ENCODE measurements around the gene CUL3. TPM values are rescaled to one million over a fixed set of nuclear protein-coding genes. Genes with fewer than 3 reads are reported as not detected.

The CUL3 gene
- total and polyA plus RNA-seq, 10 of the 15 experiments (the other 5 are each of a cell fraction or from before 2014, with no cell fraction given): 22.0 to 95.4 (median 53.4) TPM

GRCh38 chr2:224513991-224514390 lies 71.2 kb downstream of the CUL3 start:
- Histone ChIP-seq H4K20me1 (ENCODE audit: control insufficient read depth, insufficient read depth) (no peaks in the 10 kb centered on the region), H3K27ac (ENCODE audit: control insufficient read depth, insufficient read depth) (no peak overlapping the region), H3K4me2 (ENCODE audit: control insufficient read depth, insufficient read depth) (no peak overlapping the region), H2AFZ (ENCODE audit: control insufficient read depth, low read depth, low read length) (no peak overlapping the region), H3K27me3 (replicated peaks in 1 of 2; ENCODE audit: control insufficient read depth in 2 of 2, insufficient read depth in 2 of 2, low read length in 1 of 2) (no peaks in the 10 kb centered on the region), H3K9me3 (replicated peaks; ENCODE audit: control insufficient read depth, insufficient read depth, low read length) (no peaks in the 10 kb centered on the region), H3K4me3 (no peak overlapping the region), H3K79me2 (ENCODE audit: control insufficient read depth, insufficient read depth, low read length) (peaks cover 35% of the 10 kb centered on the region), H3K4me1 (ENCODE audit: control insufficient read depth, insufficient read depth, low read length) (peaks cover 12% of the 10 kb centered on the region), H3K36me3 (ENCODE audit: control insufficient read depth in 2 of 2, insufficient read depth in 2 of 2, low read length in 1 of 2) (peaks cover 0 to 14% of the 10 kb centered on the region in 2 experiments; a peak in 2 of 4 replicates), H3K9ac (ENCODE audit: control insufficient read depth, insufficient read depth, low read length) (no peak overlapping the region)
- SMC1A ChIA-PET (ENCODE audit: uncharacterized antibody, unreplicated experiment): interaction anchor here (0.6 to 1.5 kb wide), 8 partner anchors 10 to 84 kb away, joined by 3 to 7 read pairs (median 4); partner anchors contain the start of gene CUL3
- RAD21 ChIA-PET (ENCODE audit: unreplicated experiment): no interaction called here
- POLR2A ChIA-PET: interaction anchor here (1.0 to 1.2 kb wide), 2 partner anchors 66 to 72 kb away, joined by 3 read pairs; no protein-coding TSS in a partner anchor
- DNase-seq (ENCODE audit: low read depth, low spot score) (no peak), ATAC-seq (no peak), FAIRE-seq (no peak)
- in situ Hi-C loops (cut with MboI): no loop called here
- BruUV-seq (replicated peaks): no TSS peak
- 80% methylated on average over 3 of the region's 3 CpGs for WGBS (ENCODE audit: insufficient coverage, insufficient replicate concordance, low lambda C conversion rate, missing lambda C conversion rate)
- CTCF ChIA-PET: interaction anchor here (0.6 to 0.8 kb wide), 2 partner anchors 10 to 17 kb away, joined by 5 read pairs; no protein-coding TSS in a partner anchor
- intact Hi-C loops (cut with micrococcal nuclease; ENCODE audit: unreplicated experiment): no loop called here
- TF ChIP-seq, protein P1, sequence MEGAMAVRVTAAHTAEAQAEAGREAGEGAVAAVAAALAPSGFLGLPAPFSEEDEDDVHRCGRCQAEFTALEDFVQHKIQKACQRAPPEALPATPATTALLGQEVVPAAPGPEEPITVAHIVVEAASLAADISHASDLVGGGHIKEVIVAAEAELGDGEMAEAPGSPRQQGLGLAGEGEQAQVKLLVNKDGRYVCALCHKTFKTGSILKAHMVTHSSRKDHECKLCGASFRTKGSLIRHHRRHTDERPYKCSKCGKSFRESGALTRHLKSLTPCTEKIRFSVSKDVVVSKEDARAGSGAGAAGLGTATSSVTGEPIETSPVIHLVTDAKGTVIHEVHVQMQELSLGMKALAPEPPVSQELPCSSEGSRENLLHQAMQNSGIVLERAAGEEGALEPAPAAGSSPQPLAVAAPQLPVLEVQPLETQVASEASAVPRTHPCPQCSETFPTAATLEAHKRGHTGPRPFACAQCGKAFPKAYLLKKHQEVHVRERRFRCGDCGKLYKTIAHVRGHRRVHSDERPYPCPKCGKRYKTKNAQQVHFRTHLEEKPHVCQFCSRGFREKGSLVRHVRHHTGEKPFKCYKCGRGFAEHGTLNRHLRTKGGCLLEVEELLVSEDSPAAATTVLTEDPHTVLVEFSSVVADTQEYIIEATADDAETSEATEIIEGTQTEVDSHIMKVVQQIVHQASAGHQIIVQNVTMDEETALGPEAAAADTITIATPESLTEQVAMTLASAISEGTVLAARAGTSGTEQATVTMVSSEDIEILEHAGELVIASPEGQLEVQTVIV (IDR thresholded peaks at IDR 0.05; ENCODE audit: borderline replicate concordance, partially characterized antibody): no peak
- TF ChIP-seq, protein P2, sequence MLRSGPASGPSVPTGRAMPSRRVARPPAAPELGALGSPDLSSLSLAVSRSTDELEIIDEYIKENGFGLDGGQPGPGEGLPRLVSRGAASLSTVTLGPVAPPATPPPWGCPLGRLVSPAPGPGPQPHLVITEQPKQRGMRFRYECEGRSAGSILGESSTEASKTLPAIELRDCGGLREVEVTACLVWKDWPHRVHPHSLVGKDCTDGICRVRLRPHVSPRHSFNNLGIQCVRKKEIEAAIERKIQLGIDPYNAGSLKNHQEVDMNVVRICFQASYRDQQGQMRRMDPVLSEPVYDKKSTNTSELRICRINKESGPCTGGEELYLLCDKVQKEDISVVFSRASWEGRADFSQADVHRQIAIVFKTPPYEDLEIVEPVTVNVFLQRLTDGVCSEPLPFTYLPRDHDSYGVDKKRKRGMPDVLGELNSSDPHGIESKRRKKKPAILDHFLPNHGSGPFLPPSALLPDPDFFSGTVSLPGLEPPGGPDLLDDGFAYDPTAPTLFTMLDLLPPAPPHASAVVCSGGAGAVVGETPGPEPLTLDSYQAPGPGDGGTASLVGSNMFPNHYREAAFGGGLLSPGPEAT (IDR thresholded peaks at IDR 0.05; ENCODE audit: low read depth): no peak
- no peak for TF ChIP-seq POLR2AphosphoS2 (IDR thresholded peaks at IDR 0.05; ENCODE audit: low read depth, low read length)
- no peak for TF ChIP-seq SRF (IDR thresholded peaks at IDR 0.05; ENCODE audit: low read depth in 2 of 2, low read length in 2 of 2)
- no peak for TF ChIP-seq KAT2A (conservative IDR thresholded peaks at IDR 0.05; ENCODE audit: control insufficient read depth, low read depth, low read length)
- TF ChIP-seq, protein P3, sequence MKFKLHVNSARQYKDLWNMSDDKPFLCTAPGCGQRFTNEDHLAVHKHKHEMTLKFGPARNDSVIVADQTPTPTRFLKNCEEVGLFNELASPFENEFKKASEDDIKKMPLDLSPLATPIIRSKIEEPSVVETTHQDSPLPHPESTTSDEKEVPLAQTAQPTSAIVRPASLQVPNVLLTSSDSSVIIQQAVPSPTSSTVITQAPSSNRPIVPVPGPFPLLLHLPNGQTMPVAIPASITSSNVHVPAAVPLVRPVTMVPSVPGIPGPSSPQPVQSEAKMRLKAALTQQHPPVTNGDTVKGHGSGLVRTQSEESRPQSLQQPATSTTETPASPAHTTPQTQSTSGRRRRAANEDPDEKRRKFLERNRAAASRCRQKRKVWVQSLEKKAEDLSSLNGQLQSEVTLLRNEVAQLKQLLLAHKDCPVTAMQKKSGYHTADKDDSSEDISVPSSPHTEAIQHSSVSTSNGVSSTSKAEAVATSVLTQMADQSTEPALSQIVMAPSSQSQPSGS (IDR thresholded peaks at IDR 0.05; ENCODE audit: low read length): no peak
- TF ChIP-seq, protein P4, sequence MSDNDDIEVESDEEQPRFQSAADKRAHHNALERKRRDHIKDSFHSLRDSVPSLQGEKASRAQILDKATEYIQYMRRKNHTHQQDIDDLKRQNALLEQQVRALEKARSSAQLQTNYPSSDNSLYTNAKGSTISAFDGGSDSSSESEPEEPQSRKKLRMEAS (IDR thresholded peaks at IDR 0.05; ENCODE audit: low read depth, low read length): no peak
- TF ChIP-seq RAD21 (IDR thresholded peaks at IDR 0.05; ENCODE audit: insufficient read depth, low read depth, low read length): no peak
- no peak for TF ChIP-seq CTCF (IDR thresholded peaks at IDR 0.05 in 2 of 3, conservative IDR thresholded peaks at IDR 0.05 in 1 of 3; ENCODE audit: control insufficient read depth in 2 of 3, extremely low read depth in 1 of 3, insufficient read depth in 1 of 3, low read depth in 3 of 3, low read length in 3 of 3)
- no peak for TF ChIP-seq PML (IDR thresholded peaks at IDR 0.05; ENCODE audit: low read length)
- TF ChIP-seq POLR2AphosphoS5 (IDR thresholded peaks at IDR 0.05; ENCODE audit: low read length): no peak

Measured in GM12878 (cell line).